Aorta (tissue), 5 donors: Measurements from ENCODE around the gene AZIN2. TPM values are rescaled to one million over a fixed set of nuclear protein-coding genes. Genes with fewer than 3 reads are reported as not detected.

Experiments used
- ATAC-seq: fragments of 200-7000 bp; cut with Tn5 transposase; one replicate; pipeline ENCODE4 v1.9.1; 2022; ENCODE audit warnings: moderate library complexity; ENCODE audit not compliant: low FRiP score
- DNase-seq, 2 donors: peaks; one replicate each; pipeline ENCODE4 v3.0.0-alpha.2; 2020
- H3K27ac ChIP-seq, 2 donors: one replicate each; pipeline ENCODE4 v1.5.1; 2013; ENCODE audit warnings: low read length in 2 of 2, mild to moderate bottlenecking in 2 of 2, moderate library complexity in 2 of 2, control low read depth in 1 of 2, inconsistent platforms in 1 of 2, low read depth in 1 of 2
- H3K27me3 ChIP-seq, 2 donors: one replicate each; pipeline ENCODE4 v1.6.1; 2013; ENCODE audit warnings: control low read depth in 1 of 2, low read length in 1 of 2, mild to moderate bottlenecking in 1 of 2, moderate library complexity in 1 of 2; ENCODE audit not compliant: insufficient read depth in 2 of 2, control insufficient read depth in 1 of 2
- H3K36me3 ChIP-seq, 2 donors: one replicate each; pipeline ENCODE4 v1.6.1; 2013; ENCODE audit warnings: control low read depth in 1 of 2, low read length in 1 of 2, mild to moderate bottlenecking in 1 of 2; ENCODE audit not compliant: insufficient read depth in 2 of 2, control insufficient read depth in 1 of 2
- H3K4me1 ChIP-seq, 2 donors: one replicate each; pipeline ENCODE4 v1.6.1; 2013; ENCODE audit warnings: low read length in 2 of 2, control low read depth in 1 of 2, mild to moderate bottlenecking in 1 of 2, moderate library complexity in 1 of 2; ENCODE audit not compliant: insufficient read depth in 2 of 2, control insufficient read depth in 1 of 2
- H3K4me3 ChIP-seq, 2 donors: one replicate each; pipeline ENCODE4 v1.5.1; 2013; ENCODE audit warnings: low read length in 2 of 2, control low read depth in 1 of 2, mild to moderate bottlenecking in 1 of 2
- H3K9me3 ChIP-seq: one replicate; pipeline ENCODE4 v1.6.1; 2013; ENCODE audit warnings: mild to moderate bottlenecking, low read length; ENCODE audit not compliant: control insufficient read depth
- WGBS, 2 donors: extraction: QIAGEN DNeasy Blood & Tissue Kit; methylation state at CpG; one replicate each; pipeline ENCODE4 v1.1.7; 2013; 5-methylcytosine and 5-hydroxymethylcytosine counted together
- intact Hi-C, 2 donors: fragments of 100-400 bp; cut with DNase I; formaldehyde crosslinking; loops; one replicate each; pipeline versions ENCODE4 v1.14.2 to v1.15.0; 2022
- polyA plus RNA-seq, 2 donors: library from polyadenylated mRNA; stranded (reverse); fragments of 200-250 nt; gene quantifications; one replicate each; pipeline ENCODE4 v1.2.3, GENCODE V29; 2013
- total RNA-seq, 2 donors: library from RNA; stranded (reverse); fragmentation: NEBNext Ultra II Directional; extraction: Animal tissue kit (Norgen Biotek cat#: 25700); gene quantifications; one replicate each; pipeline ENCODE4 v1.2.1, GENCODE V29; 2021
- donor health status: healthy with polysubstance abuse.
- donor health status: Bipolar disorder and iron deficiency.
- donor health status: DM: no; HTN: no; CAD: no.
- donor health status: DM: no; HTN: no; CAD: no.
- donor health status: DM: yes; HTN: yes; CAD: no.

AZIN2 gene
- total and polyA plus RNA-seq, 4 donors = 1.5 to 14.4 (median 3.2) TPM

DNA sequence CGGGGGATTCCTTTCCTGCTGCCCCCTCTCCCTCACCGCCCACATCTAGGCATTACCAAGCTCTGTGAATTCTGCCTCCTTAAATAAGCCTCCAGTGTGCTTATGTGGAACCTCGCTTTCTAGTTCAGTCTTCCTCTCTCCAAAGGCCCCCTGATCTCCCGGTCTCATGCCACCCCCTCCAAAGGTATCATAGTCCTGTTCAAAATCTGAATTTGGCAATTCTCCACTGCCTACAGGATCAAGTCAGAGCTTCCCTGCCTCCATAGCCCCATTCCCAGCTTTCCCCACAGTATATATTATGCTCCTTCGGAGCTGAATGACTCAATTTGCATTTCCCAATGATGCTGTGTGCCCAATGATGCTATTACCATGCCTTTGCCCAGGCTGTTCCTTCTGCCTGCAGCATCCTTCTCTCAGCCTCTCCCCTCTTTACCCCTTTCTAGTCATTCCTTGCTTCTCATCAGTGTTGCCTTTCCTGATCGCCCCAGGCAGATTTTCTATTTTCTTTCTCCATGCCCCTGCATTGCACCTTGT is 1.7 kb downstream of the AZIN2 start:
- intact Hi-C loops = loop anchor here (5.0 to 10.0 kb wide), 5 partner anchors 148 to 380 kb away; partner anchors contain the start of gene SYNC (in 2 of the 2)
- DNase-seq = no peak
- no peaks in the 10 kb centered on the region for H3K9me3 ChIP-seq
- WGBS, 2 donors = 73 to 79% methylated on average over 6 of the region's 6 CpGs
- no peak overlapping the region for H3K4me3 ChIP-seq
- no peaks in the 10 kb centered on the region for H3K27me3 ChIP-seq
- H3K27ac ChIP-seq = no peak overlapping the region
- H3K4me1 ChIP-seq = no peaks in the 10 kb centered on the region
- ATAC-seq = no peak
- H3K36me3 ChIP-seq = no peaks in the 10 kb centered on the region

DNA sequence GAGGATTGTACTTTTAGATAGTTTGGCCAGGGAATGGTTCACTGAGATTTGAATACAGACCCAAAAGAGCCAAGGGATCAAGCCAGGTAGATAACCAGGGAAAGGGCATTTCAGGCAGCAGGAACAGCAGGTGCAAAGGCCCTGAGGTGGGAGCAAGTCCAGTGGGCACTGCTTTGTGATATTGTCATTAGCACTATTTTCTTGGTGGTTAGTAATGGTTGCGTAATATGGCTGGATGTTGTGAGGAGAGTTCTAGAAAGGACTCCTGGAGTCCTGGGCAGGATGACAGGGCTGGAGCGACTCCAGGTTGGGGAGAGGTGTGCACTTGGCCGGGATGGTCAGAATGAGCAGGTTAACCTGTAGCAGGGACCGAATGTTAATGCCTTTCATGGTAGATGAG is 4.4 kb downstream of the AZIN2 start:
- H3K4me1 ChIP-seq = no peaks in the 10 kb centered on the region
- DNase-seq (no peak), ATAC-seq (no peak)
- no peaks in the 10 kb centered on the region for H3K36me3 ChIP-seq
- H3K9me3 ChIP-seq = no peaks in the 10 kb centered on the region
- WGBS, 2 donors = 89 to 96% methylated on average over 4 of the region's 4 CpGs
- H3K27ac ChIP-seq = no peak overlapping the region
- intact Hi-C loops = loop anchor here (5.0 to 10.0 kb wide), 4 partner anchors 151 to 381 kb away; partner anchors contain the start of genes FNDC5 (in 1 of the 2) and SYNC (in 1 of the 2)
- H3K27me3 ChIP-seq = no peaks in the 10 kb centered on the region
- H3K4me3 ChIP-seq = no peak overlapping the region

GRCh38 chr1:33086384-33086850 is 5.5 kb downstream of the AZIN2 start:
- intact Hi-C loops = loop anchor here (5.0 to 10.0 kb wide), 4 partner anchors 152 to 382 kb away; partner anchors contain the start of genes FNDC5 (in 1 of the 2) and SYNC (in 1 of the 2)
- Histone ChIP-seq H3K27ac (no peak overlapping the region), H3K4me1 (no peaks in the 10 kb centered on the region), H3K36me3 (no peaks in the 10 kb centered on the region), H3K27me3 (no peaks in the 10 kb centered on the region), H3K9me3 (no peaks in the 10 kb centered on the region), H3K4me3 (no peak overlapping the region)
- ATAC-seq (peak; percentile 85), DNase-seq (peak; percentile 84 to 89)
- WGBS, 2 donors = 20 to 21% methylated on average over 12 of the region's 12 CpGs

DNA sequence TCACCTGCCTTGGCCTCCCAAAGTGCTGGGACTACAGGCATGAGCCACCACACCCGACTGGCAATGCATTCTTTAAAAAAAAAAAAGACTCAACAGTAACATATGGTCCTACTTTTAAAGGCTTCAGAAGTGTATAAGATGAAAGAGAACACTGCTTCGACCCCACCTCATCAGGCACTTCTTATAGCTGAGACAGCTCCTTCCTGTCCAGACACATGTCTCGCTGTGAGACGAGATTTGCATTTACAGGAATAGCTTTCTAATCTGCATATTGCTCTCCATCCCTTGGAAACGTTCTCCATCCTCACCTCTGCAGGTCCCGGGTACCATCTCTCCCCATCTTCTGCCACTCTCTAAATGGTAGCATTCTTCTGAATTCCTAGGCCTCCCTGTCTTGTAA is 6.7 kb downstream of the AZIN2 start:
- ATAC-seq (no peak), DNase-seq (no peak)
- WGBS, 2 donors = 80 to 81% methylated on average over 6 of the region's 6 CpGs
- Histone ChIP-seq H3K27ac (no peak overlapping the region), H3K4me1 (no peaks in the 10 kb centered on the region), H3K27me3 (no peaks in the 10 kb centered on the region), H3K4me3 (no peak overlapping the region), H3K9me3 (no peaks in the 10 kb centered on the region), H3K36me3 (no peaks in the 10 kb centered on the region)
- intact Hi-C loops = loop anchor here (5.0 to 10.0 kb wide), 4 partner anchors 153 to 383 kb away; partner anchors contain the start of genes FNDC5 (in 1 of the 2) and SYNC (in 1 of the 2)

GRCh38 chr1:33088119-33088906 is 7.4 kb downstream of the AZIN2 start:
- DNase-seq (no peak), ATAC-seq (no peak)
- intact Hi-C loops = loop anchor here (5.0 to 10.0 kb wide), 4 partner anchors 154 to 384 kb away; partner anchors contain the start of genes FNDC5 (in 1 of the 2) and SYNC (in 1 of the 2)
- no peaks in the 10 kb centered on the region for H3K36me3 ChIP-seq
- WGBS, 2 donors = 78 to 79% methylated on average over 9 of the region's 9 CpGs
- H3K9me3 ChIP-seq = no peaks in the 10 kb centered on the region
- H3K4me3 ChIP-seq = no peak overlapping the region
- H3K4me1 ChIP-seq = no peaks in the 10 kb centered on the region
- H3K27ac ChIP-seq = no peak overlapping the region
- no peaks in the 10 kb centered on the region for H3K27me3 ChIP-seq

- ATAC-seq (no peak), DNase-seq (no peak)
- Histone ChIP-seq H3K9me3 (no peaks in the 10 kb centered on the region), H3K27ac (no peak overlapping the region), H3K4me3 (no peak overlapping the region), H3K36me3 (no peaks in the 10 kb centered on the region), H3K27me3 (no peaks in the 10 kb centered on the region), H3K4me1 (no peaks in the 10 kb centered on the region)
- intact Hi-C loops = loop anchor here (5.0 to 10.0 kb wide), 4 partner anchors 155 to 385 kb away; partner anchors contain the start of genes FNDC5 (in 1 of the 2) and SYNC (in 1 of the 2)
- 80 to 85% methylated on average over 2 of the region's 2 CpGs for WGBS, 2 donors
Measured at GRCh38 chr1:33089457-33089856, 8.5 kb downstream of the AZIN2 start.

- no peaks in the 10 kb centered on the region for H3K9me3 ChIP-seq
- ATAC-seq = no peak
- WGBS, 2 donors = 89 to 90% methylated on average over 10 of the region's 10 CpGs
Measured at GRCh38 chr1:33092438-33092837, 11.5 kb downstream of the AZIN2 start.

GRCh38 chr1:33093004-33093403 is 12.1 kb downstream of the AZIN2 start:
- intact Hi-C loops = no loop called here
- H3K9me3 ChIP-seq = no peaks in the 10 kb centered on the region
- ATAC-seq (no peak), DNase-seq (no peak)
- 93 to 94% methylated on average over 5 of the region's 5 CpGs for WGBS, 2 donors
- H3K27me3 ChIP-seq = no peaks in the 10 kb centered on the region
- H3K4me3 ChIP-seq = no peak overlapping the region
- H3K36me3 ChIP-seq = no peaks in the 10 kb centered on the region
- no peak overlapping the region for H3K27ac ChIP-seq
- no peaks in the 10 kb centered on the region for H3K4me1 ChIP-seq

More at GRCh38 chr1:33092438-33092837, 11.5 kb downstream of the AZIN2 start:
- Histone ChIP-seq H3K27me3 (no peaks in the 10 kb centered on the region), H3K4me3 (no peak overlapping the region), H3K4me1 (no peaks in the 10 kb centered on the region), H3K36me3 (no peaks in the 10 kb centered on the region), H3K27ac (no peak overlapping the region)
- no peak for DNase-seq
- intact Hi-C loops = no loop called here
